H1 (cell line): ENCODE results near the gene ADAMTS17. TPM values are rescaled to one million over a fixed set of nuclear protein-coding genes. Genes with fewer than 3 reads are reported as not detected.

ENCODE experiments used
- CTCF ChIA-PET: fragments of 300-600 bp; sonication (Branson Sonifier 250); formaldehyde crosslinking; loops from one replicate; lab custom pipeline; 2021; ENCODE audit not compliant: partially characterized antibody; lab: Charles Lee
- POLR2A ChIA-PET: fragments of 300-600 bp; sonication (Branson Sonifier 250); formaldehyde crosslinking; loops from one replicate; lab custom pipeline; 2021; ENCODE audit warnings: inconsistent platforms; ENCODE audit not compliant: partially characterized antibody; lab: Charles Lee
- DNase-seq, 2 experiments: peaks; one replicate each; pipeline versions ENCODE4 v3.0.0 to v3.0.0-alpha.2; 2010 to 2022; ENCODE audit warnings: low spot score in 2 of 2, low read depth in 1 of 2, mixed read lengths in 1 of 2
- FAIRE-seq: peaks from 2 replicates; lab custom pipeline; 2011; peaks lifted over from hg19 to GRCh38; lab: Jason Lieb, UNC
- H2AFZ ChIP-seq: 2 replicates; pipeline ENCODE4 v1.8.1; 2012; ENCODE audit warnings: low read length, inconsistent platforms
- H2AK5ac ChIP-seq: 2 replicates; pipeline ENCODE4 v1.6.1; 2013; ENCODE audit warnings: low read depth, low read length
- H2BK120ac ChIP-seq: replicated peaks from 2 replicates; pipeline ENCODE3; 2013; ENCODE audit warnings: low read depth, low read length, inconsistent platforms
- H2BK12ac ChIP-seq: 2 replicates; pipeline ENCODE4 v1.6.1; 2013; ENCODE audit warnings: low read depth, low read length
- H2BK15ac ChIP-seq: 2 replicates; pipeline ENCODE4 v1.6.1; 2013; ENCODE audit warnings: low read length
- H2BK20ac ChIP-seq: 2 replicates; pipeline ENCODE4 v1.6.1; 2013; ENCODE audit warnings: low read length
- H2BK5ac ChIP-seq: 2 replicates; pipeline ENCODE4 v1.6.1; 2013; ENCODE audit warnings: low read depth, low read length
- H3K14ac ChIP-seq: 2 replicates; pipeline ENCODE4 v1.6.1; 2013; ENCODE audit warnings: inconsistent platforms; ENCODE audit not compliant: insufficient read length
- H3K18ac ChIP-seq: 2 replicates; pipeline ENCODE4 v1.6.1; 2013; ENCODE audit warnings: low read length; ENCODE audit errors: extremely low read depth
- H3K23ac ChIP-seq: 2 replicates; pipeline ENCODE4 v1.6.1; 2013; ENCODE audit warnings: inconsistent platforms; ENCODE audit not compliant: insufficient read length
- H3K23me2 ChIP-seq: 2 replicates; pipeline ENCODE4 v1.6.1; 2013; ENCODE audit warnings: low read depth, low read length
- H3K27ac ChIP-seq: 2 replicates; pipeline ENCODE4 v1.6.1; 2011; ENCODE audit warnings: low read depth, low read length, inconsistent platforms
- H3K27me3 ChIP-seq, 4 experiments: replicated peaks in 1 of 4; 1 replicate in 1 of 4; 2 replicates in 3 of 4; pipeline versions ENCODE4 v1.6.1 to v1.8.1; 2011 to 2013; ENCODE audit warnings: low read length in 3 of 4, mild to moderate bottlenecking in 3 of 4, inconsistent platforms in 2 of 4, mixed read lengths in 2 of 4, moderate library complexity in 1 of 4; ENCODE audit not compliant: control insufficient read depth in 3 of 4, insufficient read depth in 3 of 4; ENCODE audit errors: extremely low read depth in 1 of 4
- H3K36me3 ChIP-seq, 4 experiments: 2 replicates each; pipeline versions ENCODE4 v1.6.1 to v1.8.1; 2011 to 2013; ENCODE audit warnings: mild to moderate bottlenecking in 4 of 4, low read length in 3 of 4, moderate library complexity in 2 of 4, control low read depth in 1 of 4, inconsistent platforms in 1 of 4; ENCODE audit not compliant: insufficient read depth in 4 of 4, control insufficient read depth in 2 of 4
- H3K4ac ChIP-seq: replicated peaks from 2 replicates; pipeline ENCODE3; 2013; ENCODE audit warnings: low read length, low read depth, mixed read lengths, inconsistent platforms; ENCODE audit not compliant: insufficient read length
- H3K4me1 ChIP-seq, 4 experiments: replicated peaks in 1 of 4; 1 replicate in 1 of 4; 2 replicates in 3 of 4; pipeline versions ENCODE4 v1.6.1 to v1.8.1; 2011 to 2013; ENCODE audit warnings: low read length in 3 of 4, inconsistent platforms in 2 of 4, mixed read lengths in 1 of 4; ENCODE audit not compliant: insufficient read depth in 4 of 4, control insufficient read depth in 3 of 4
- H3K4me2 ChIP-seq, 2 experiments: 2 replicates each; pipeline versions ENCODE4 v1.6.1 to v1.8.1; 2011 to 2013; ENCODE audit warnings: low read depth in 2 of 2, low read length in 2 of 2, control low read depth in 1 of 2, inconsistent platforms in 1 of 2, mild to moderate bottlenecking in 1 of 2; ENCODE audit not compliant: insufficient read depth in 1 of 2
- H3K4me3 ChIP-seq, 4 experiments: fragments of 200-600, 300-600 bp in 1 of 4; sonication (generic), shearing (Covaris generic), sonication (Bioruptor Twin) in 1 of 4; 2 replicates each; pipeline versions ENCODE4 v1.5.1 to v1.8.1; 2011 to 2016; ENCODE audit warnings: low read length in 4 of 4, low read depth in 3 of 4, control low read depth in 2 of 4, inconsistent platforms in 2 of 4, mild to moderate bottlenecking in 2 of 4, mixed read lengths in 1 of 4, moderate library complexity in 1 of 4; ENCODE audit not compliant: insufficient read depth in 2 of 4; ENCODE audit errors: extremely low read depth in 1 of 4
- H3K56ac ChIP-seq: replicated peaks from 2 replicates; pipeline ENCODE3; 2013; ENCODE audit warnings: low read depth, mild to moderate bottlenecking, mixed read lengths, low read length, inconsistent platforms; ENCODE audit not compliant: insufficient read length
- H3K79me1 ChIP-seq: 2 replicates; pipeline ENCODE4 v1.6.1; 2013; ENCODE audit warnings: low read depth, low read length, control low read depth
- H3K79me2 ChIP-seq, 2 experiments: 2 replicates each; pipeline versions ENCODE4 v1.6.1 to v1.8.1; 2012 to 2013; ENCODE audit warnings: low read length in 2 of 2, mild to moderate bottlenecking in 2 of 2, inconsistent platforms in 1 of 2; ENCODE audit not compliant: insufficient read depth in 2 of 2, control insufficient read depth in 1 of 2
- H3K9ac ChIP-seq, 4 experiments: replicated peaks in 1 of 4; 1 replicate in 1 of 4; 2 replicates in 3 of 4; pipeline versions ENCODE4 v1.6.1 to v1.8.1; 2011 to 2013; ENCODE audit warnings: low read depth in 3 of 4, low read length in 3 of 4, control low read depth in 2 of 4, mild to moderate bottlenecking in 2 of 4, moderate library complexity in 2 of 4, inconsistent platforms in 1 of 4; ENCODE audit errors: extremely low read depth in 1 of 4
- H3K9me3 ChIP-seq, 2 experiments: 2 replicates each; pipeline versions ENCODE4 v1.6.1 to v1.8.1; 2012 to 2013; ENCODE audit warnings: mild to moderate bottlenecking in 2 of 2, moderate library complexity in 2 of 2, control low read depth in 1 of 2, inconsistent platforms in 1 of 2, low read depth in 1 of 2, low read length in 1 of 2, mixed read lengths in 1 of 2; ENCODE audit not compliant: insufficient read depth in 2 of 2
- H4K20me1 ChIP-seq, 2 experiments: replicated peaks in 1 of 2; 2 replicates each; pipeline versions ENCODE3 to v1.8.1; 2011 to 2013; ENCODE audit warnings: inconsistent platforms in 2 of 2, low read length in 2 of 2, mild to moderate bottlenecking in 1 of 2; ENCODE audit not compliant: insufficient read depth in 2 of 2, control insufficient read depth in 1 of 2
- H4K5ac ChIP-seq: 2 replicates; pipeline ENCODE4 v1.6.1; 2013; ENCODE audit warnings: low read length, low read depth, mixed read lengths, inconsistent platforms; ENCODE audit not compliant: insufficient read length
- H4K8ac ChIP-seq: 2 replicates; pipeline ENCODE4 v1.8.0; 2013; ENCODE audit warnings: mild to moderate bottlenecking, moderate library complexity, low read length, inconsistent platforms; ENCODE audit not compliant: insufficient read depth; ENCODE audit errors: extremely low read depth
- H4K91ac ChIP-seq: replicated peaks from 2 replicates; pipeline ENCODE3; 2013; ENCODE audit warnings: low read length, mixed read lengths, inconsistent platforms; ENCODE audit not compliant: insufficient read length
- CHD1 ChIP-seq: IDR thresholded peaks from 2 replicates; pipeline ENCODE4 v1.6.1; 2012; ENCODE audit warnings: low read depth, low read length, improper control_type of control experiment
- TAF7 ChIP-seq: optimal IDR thresholded peaks from 2 replicates; pipeline ENCODE3; 2011; ENCODE audit warnings: low read depth, mild to moderate bottlenecking, inconsistent platforms, low read length, moderate library complexity, borderline replicate concordance
- WGBS, 2 experiments: shearing (Covaris generic) in 1 of 2; methylation state at CpG; one replicate each; pipeline versions ENCODE4 v1.1.6 to v1.1.7; 2013 to 2015; ENCODE audit warnings: low lambda C conversion rate in 2 of 2, mixed read lengths in 2 of 2, inconsistent platforms in 1 of 2, low coverage in 1 of 2, missing lambda C conversion rate in 1 of 2; ENCODE audit not compliant: insufficient replicate concordance in 2 of 2, insufficient coverage in 1 of 2, insufficient read length in 1 of 2; ENCODE audit errors: extremely low coverage in 1 of 2, missing lambda C conversion rate in 1 of 2; 5-methylcytosine and 5-hydroxymethylcytosine counted together
- polyA plus RNA-seq, 7 experiments: library from polyadenylated mRNA; depleted of rRNA in 3 of 7; stranded (reverse) in 5 of 7; unstranded in 2 of 7; fragments of >200 nt in 5 of 7; fragments of 200-250 nt in 2 of 7; gene quantifications; 1 replicate in 5 of 7; 2 replicates in 1 of 7; 4 replicates in 1 of 7; pipeline versions ENCODE4 v1.2.1 to v1.2.3, GENCODE V29; 2011 to 2013; ENCODE audit warnings: missing spikeins in 2 of 7, mixed read lengths in 2 of 7
- total RNA-seq: library from RNA; stranded (reverse); fragmentation: NEBNext Ultra II Directional; extraction: Animal tissue kit (Norgen Biotek cat#: 25700); gene quantifications from 2 replicates; pipeline ENCODE4 v1.2.1, GENCODE V29; 2021

Gene ADAMTS17
- total and polyA plus RNA-seq, 2 of the 8 experiments (the other 6 are each of a cell fraction or from before 2014, with no cell fraction given): 0.51 to 1.7 TPM

DNA sequence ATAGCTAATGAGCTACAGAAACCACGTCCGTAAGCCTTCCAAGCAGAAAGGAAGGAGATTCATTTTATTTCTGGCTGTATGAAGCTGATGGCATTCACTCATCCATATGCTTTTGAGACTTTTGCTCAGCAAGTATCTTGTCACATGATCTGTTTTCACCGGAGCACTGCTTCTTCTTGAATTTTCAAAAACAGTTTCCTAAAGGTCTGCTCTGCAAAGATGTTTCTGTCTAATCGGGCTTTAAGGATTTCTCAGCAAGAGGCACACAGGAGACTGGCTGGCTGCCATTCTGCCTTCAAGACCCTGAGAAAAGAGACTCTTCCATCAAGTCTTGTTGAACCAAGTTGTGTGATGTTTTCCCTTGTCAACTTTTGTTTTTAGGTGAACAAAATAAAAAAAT, 319.0 kb downstream of the ADAMTS17 start:
- Histone ChIP-seq H2BK15ac (no peak overlapping the region), H3K23ac (no peak overlapping the region), H3K9ac (no peak overlapping the region), H4K8ac (no peak overlapping the region), H2BK5ac (no peak overlapping the region), H3K56ac (no peak overlapping the region), H3K27ac (no peak overlapping the region), H3K79me1 (no peaks in the 10 kb centered on the region), H2BK120ac (no peak overlapping the region), H4K5ac (no peak overlapping the region), H3K4me3 (no peak overlapping the region), H3K4ac (no peak overlapping the region), H3K14ac (no peak overlapping the region), H3K36me3 (no peaks in the 10 kb centered on the region), H3K9me3 (peaks cover 4 to 6% of the 10 kb centered on the region in 2 experiments), H2AK5ac (no peak overlapping the region), H2BK20ac (no peak overlapping the region), H4K91ac (no peak overlapping the region), H2AFZ (no peak overlapping the region), H3K4me1 (peaks cover 0 to 9% (median 5%) of the 10 kb centered on the region in 4 experiments; a peak in 3 of 7 replicates), H2BK12ac (no peak overlapping the region), H3K4me2 (no peak overlapping the region), H3K18ac (no peak overlapping the region), H3K23me2 (no peaks in the 10 kb centered on the region), H3K27me3 (no peaks in the 10 kb centered on the region), H4K20me1 (no peaks in the 10 kb centered on the region), H3K79me2 (no peaks in the 10 kb centered on the region)
- no peak for FAIRE-seq
- ChIA-PET POLR2A (no interaction called here), CTCF (no interaction called here)
- 95% methylated on average over 4 of the region's 4 CpGs; no CpG with 5 or more reads in 1 of the 2 experiments for WGBS, 2 experiments
- DNase-seq: no peak
- TF ChIP-seq TAF7: no peak
- no peak for TF ChIP-seq CHD1
